Measurements from ENCODE around the gene COPZ1. TPM values are rescaled to one million over a fixed set of nuclear protein-coding genes. Genes with fewer than 3 reads are reported as not detected.

COPZ1 gene
- total and polyA plus RNA-seq, 2 donors (not counting 3 experiments of a cell fraction or from before 2014, with no cell fraction given) = 143 to 174 TPM

- POLR2A ChIA-PET = no interaction called here
- no peaks in the 10 kb centered on the region for H3K27me3 ChIP-seq (ENCODE audit: control insufficient read depth in 2 of 2, insufficient read depth in 2 of 2, low read length in 2 of 2)
- no peaks in the 10 kb centered on the region for H3K4me1 ChIP-seq (ENCODE audit: control insufficient read depth, extremely low read depth, insufficient read depth, low read length)
- intact Hi-C loops (cut with micrococcal nuclease) (no loop called here), dilution Hi-C loops (cut with MboI; ENCODE audit: extremely low pct_ligation_motif_present, low sequenced_read_pairs) (no loop called here)
- no peaks in the 10 kb centered on the region for H3K9me1 ChIP-seq (replicated peaks; ENCODE audit: control insufficient read depth, extremely low read depth, insufficient read depth, low read length)
- DNase-seq (ENCODE audit: low read depth, low spot score) (no peak), FAIRE-seq (no peak)
- H3K4me2 ChIP-seq (ENCODE audit: insufficient read depth, low read length) = no peak overlapping the region
- no peak overlapping the region for H2AFZ ChIP-seq (ENCODE audit: low read depth, low read length)
- no TSS peak for BruUV-seq (replicated peaks)
- H3K36me3 ChIP-seq (ENCODE audit: control insufficient read depth in 2 of 2, extremely low read depth in 1 of 2, insufficient read depth in 2 of 2, low read length in 2 of 2) = peaks cover 73 to 77% of the 10 kb centered on the region in 2 experiments
- peaks cover 2% of the 10 kb centered on the region for H4K20me1 ChIP-seq (replicated peaks; ENCODE audit: control insufficient read depth, extremely low read depth, insufficient read depth, low read length)
- TF ChIP-seq POLR2AphosphoS5 (IDR thresholded peaks at IDR 0.05; ENCODE audit: insufficient read depth, low read depth, low read length) (peak; percentile 35), GATA2 (IDR thresholded peaks at IDR 0.05; ENCODE audit: insufficient read depth, insufficient read length, low read depth, low read length) (no peak)
- H3K4me3 ChIP-seq (replicated peaks in 1 of 3; ENCODE audit: insufficient read depth in 1 of 3, low read depth in 1 of 3, low read length in 3 of 3) = no peak overlapping the region
- H3K9me3 ChIP-seq (replicated peaks; ENCODE audit: control insufficient read depth, insufficient read depth, low read length) = no peaks in the 10 kb centered on the region
- H3K27ac ChIP-seq (ENCODE audit: insufficient read depth, low read depth, low read length) = no peak overlapping the region
- no peak overlapping the region for H3K9ac ChIP-seq (replicated peaks; ENCODE audit: extremely low read depth, insufficient read depth, low read length)
- CTCF ChIA-PET = interaction anchor here (1.0 to 12.1 kb wide), 5 partner anchors 12 to 45 kb away, joined by 3 to 517 read pairs (median 6); no protein-coding TSS in a partner anchor
- H3K79me2 ChIP-seq (ENCODE audit: control insufficient read depth, insufficient read depth, low read length) = peaks cover 27% of the 10 kb centered on the region
These were observed 72.2 kb downstream of the COPZ1 start for GRCh38 chr12:54397157-54397556.

GRCh38 chr12:54398218-54398617, 73.3 kb downstream of the COPZ1 start:
- Histone ChIP-seq H4K20me1 (replicated peaks; ENCODE audit: control insufficient read depth, extremely low read depth, insufficient read depth, low read length) (peaks cover 2% of the 10 kb centered on the region), H2AFZ (ENCODE audit: low read depth, low read length) (no peak overlapping the region), H3K9me3 (replicated peaks; ENCODE audit: control insufficient read depth, insufficient read depth, low read length) (no peaks in the 10 kb centered on the region), H3K4me3 (replicated peaks in 1 of 3; ENCODE audit: insufficient read depth in 1 of 3, low read depth in 1 of 3, low read length in 3 of 3) (no peak overlapping the region), H3K9ac (replicated peaks; ENCODE audit: extremely low read depth, insufficient read depth, low read length) (no peak overlapping the region), H3K79me2 (ENCODE audit: control insufficient read depth, insufficient read depth, low read length) (peaks cover 32% of the 10 kb centered on the region), H3K27ac (ENCODE audit: insufficient read depth, low read depth, low read length) (no peak overlapping the region), H3K27me3 (ENCODE audit: control insufficient read depth in 2 of 2, insufficient read depth in 2 of 2, low read length in 2 of 2) (no peaks in the 10 kb centered on the region), H3K36me3 (ENCODE audit: control insufficient read depth in 2 of 2, extremely low read depth in 1 of 2, insufficient read depth in 2 of 2, low read length in 2 of 2) (peaks cover 81 to 84% of the 10 kb centered on the region in 2 experiments), H3K9me1 (replicated peaks; ENCODE audit: control insufficient read depth, extremely low read depth, insufficient read depth, low read length) (no peaks in the 10 kb centered on the region), H3K4me2 (ENCODE audit: insufficient read depth, low read length) (no peak overlapping the region), H3K4me1 (ENCODE audit: control insufficient read depth, extremely low read depth, insufficient read depth, low read length) (no peaks in the 10 kb centered on the region)
- FAIRE-seq (no peak), DNase-seq (ENCODE audit: low read depth, low spot score) (no peak)
- no peak for TF ChIP-seq FOS (IDR thresholded peaks at IDR 0.05; ENCODE audit: borderline replicate concordance, insufficient read depth, low read length)
- TF ChIP-seq JUN (IDR thresholded peaks at IDR 0.05; ENCODE audit: borderline replicate concordance, insufficient read depth, insufficient read length, low read depth) = no peak
- no peak for TF ChIP-seq GATA2 (IDR thresholded peaks at IDR 0.05; ENCODE audit: insufficient read depth, insufficient read length, low read depth, low read length)
- TF ChIP-seq, protein P1, sequence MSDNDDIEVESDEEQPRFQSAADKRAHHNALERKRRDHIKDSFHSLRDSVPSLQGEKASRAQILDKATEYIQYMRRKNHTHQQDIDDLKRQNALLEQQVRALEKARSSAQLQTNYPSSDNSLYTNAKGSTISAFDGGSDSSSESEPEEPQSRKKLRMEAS (IDR thresholded peaks at IDR 0.05; ENCODE audit: insufficient read depth, insufficient read length) = no peak
- TF ChIP-seq MYC (IDR thresholded peaks at IDR 0.05; ENCODE audit: low read depth, low read length) = no peak
- TF ChIP-seq, protein P2, sequence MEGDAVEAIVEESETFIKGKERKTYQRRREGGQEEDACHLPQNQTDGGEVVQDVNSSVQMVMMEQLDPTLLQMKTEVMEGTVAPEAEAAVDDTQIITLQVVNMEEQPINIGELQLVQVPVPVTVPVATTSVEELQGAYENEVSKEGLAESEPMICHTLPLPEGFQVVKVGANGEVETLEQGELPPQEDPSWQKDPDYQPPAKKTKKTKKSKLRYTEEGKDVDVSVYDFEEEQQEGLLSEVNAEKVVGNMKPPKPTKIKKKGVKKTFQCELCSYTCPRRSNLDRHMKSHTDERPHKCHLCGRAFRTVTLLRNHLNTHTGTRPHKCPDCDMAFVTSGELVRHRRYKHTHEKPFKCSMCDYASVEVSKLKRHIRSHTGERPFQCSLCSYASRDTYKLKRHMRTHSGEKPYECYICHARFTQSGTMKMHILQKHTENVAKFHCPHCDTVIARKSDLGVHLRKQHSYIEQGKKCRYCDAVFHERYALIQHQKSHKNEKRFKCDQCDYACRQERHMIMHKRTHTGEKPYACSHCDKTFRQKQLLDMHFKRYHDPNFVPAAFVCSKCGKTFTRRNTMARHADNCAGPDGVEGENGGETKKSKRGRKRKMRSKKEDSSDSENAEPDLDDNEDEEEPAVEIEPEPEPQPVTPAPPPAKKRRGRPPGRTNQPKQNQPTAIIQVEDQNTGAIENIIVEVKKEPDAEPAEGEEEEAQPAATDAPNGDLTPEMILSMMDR (IDR thresholded peaks at IDR 0.05; ENCODE audit: extremely low read depth in 1 of 2, insufficient read depth in 1 of 2, low read depth in 1 of 2, low read length in 2 of 2) = no peak
- TF ChIP-seq POLR2A (IDR thresholded peaks at IDR 0.05; ENCODE audit: low read depth, low read length) = no peak
- TF ChIP-seq POLR2AphosphoS5 (IDR thresholded peaks at IDR 0.05; ENCODE audit: insufficient read depth, low read depth, low read length) = peak; percentile 6
- TF ChIP-seq EZH2 (IDR thresholded peaks at IDR 0.05; ENCODE audit: borderline replicate concordance, low read depth, low read length, severe bottlenecking) = no peak
- dilution Hi-C loops (cut with MboI; ENCODE audit: extremely low pct_ligation_motif_present, low sequenced_read_pairs) (no loop called here), intact Hi-C loops (cut with micrococcal nuclease) (no loop called here)
- BruUV-seq (replicated peaks) = no TSS peak
- ChIA-PET CTCF (interaction anchor here (1.5 to 12.1 kb wide), 6 partner anchors 11 to 44 kb away, joined by 4 to 517 read pairs (median 25); partner anchors contain the start of gene ITGA5), POLR2A (interaction anchor here (2.3 kb wide), 1 partner anchor 14 kb away, joined by 19 read pairs; no protein-coding TSS in a partner anchor)

Data from endothelial cell of umbilical vein (primary cell).